HG03439 (cell line): ENCODE results near the gene THAP12.
"Not testable (repeated sequence)": the region's sequence is repeated elsewhere in the genome, so short reads cannot be mapped to it uniquely, and the experiment has no call there.

Experiments
- ATAC-seq: cut with Tn5 transposase; IDR thresholded peaks from one replicate; pipeline ENCODE4 v1.9.1; 2021; ENCODE audit warnings: mild to moderate bottlenecking, moderate library complexity; ENCODE audit not compliant: unreplicated experiment

Gene THAP12

GRCh38 chr11:76380977-76381719 is at the start of gene THAP12, which contains the start of gene GVQW3:
Gene THAP12 (minus strand): TSS chr11:76381132. CDS start chr11:76380836, 296 bp downstream.
Gene GVQW3 (plus strand): TSS chr11:76381323. CDS start chr11:76381829, 506 bp downstream.
- peak; percentile 84 for ATAC-seq

- ATAC-seq, result no peak
Measured at GRCh38 chr11:76426660-76427059, 45.7 kb upstream of the THAP12 start.

GRCh38 chr11:76424891-76425290 is 44.0 kb upstream of the THAP12 start:
- ATAC-seq, result no peak

GRCh38 chr11:76424379-76424778 is 43.4 kb upstream of the THAP12 start:
- no peak for ATAC-seq

GRCh38 chr11:76419896-76420295 is 39.0 kb upstream of the THAP12 start:
- ATAC-seq, result no peak

GRCh38 chr11:76415073-76415472 is 34.1 kb upstream of the THAP12 start:
- ATAC-seq, result no peak

- ATAC-seq, result no peak
Measured at GRCh38 chr11:76410851-76411357, 30.0 kb upstream of the THAP12 start.

- no peak for ATAC-seq
Measured at GRCh38 chr11:76408171-76408965, 27.4 kb upstream of the THAP12 start.

- no peak for ATAC-seq
Measured at GRCh38 chr11:76406359-76406758, 25.4 kb upstream of the THAP12 start.

- not testable (repeated sequence) for ATAC-seq
Measured at GRCh38 chr11:76401484-76401883, 20.6 kb upstream of the THAP12 start.

- ATAC-seq, result no peak
Measured at GRCh38 chr11:76400967-76401366, 20.0 kb upstream of the THAP12 start.

- no peak for ATAC-seq
Measured at GRCh38 chr11:76397383-76397782, 16.5 kb upstream of the THAP12 start.

GRCh38 chr11:76395296-76395695 is 14.4 kb upstream of the THAP12 start:
- no peak for ATAC-seq

- ATAC-seq, result no peak
Measured at GRCh38 chr11:76394411-76394810, 13.5 kb upstream of the THAP12 start.

- no peak for ATAC-seq
Measured at GRCh38 chr11:76392870-76393269, 11.9 kb upstream of the THAP12 start.

- no peak for ATAC-seq
Measured at GRCh38 chr11:76391811-76392475, 11.0 kb upstream of the THAP12 start.

GRCh38 chr11:76391021-76391420 is 10.1 kb upstream of the THAP12 start:
- ATAC-seq, result no peak

- no peak for ATAC-seq
Measured at GRCh38 chr11:76388408-76388807, 7.5 kb upstream of the THAP12 start.

GRCh38 chr11:76385903-76386302 is 5.0 kb upstream of the THAP12 start:
- ATAC-seq, result no peak

GRCh38 chr11:76382209-76382608 is 1.3 kb upstream of the THAP12 start:
- no peak for ATAC-seq
